Peyer's patch (tissue), 4 donors: ENCODE data around the gene ZNRF1.

ENCODE experiments used
- CTCF ChIP-seq, 6 experiments: fragments of 450-650 bp in 4 of 6; fragments of 200-600 bp in 2 of 6; sonication (generic) in 1 of 6; IDR thresholded peaks; one replicate each; pipeline ENCODE4 v1.5.1; 2017 to 2019; ENCODE audit warnings: antibody characterized with exemption in 6 of 6, mild to moderate bottlenecking in 3 of 6, moderate library complexity in 1 of 6
- POLR2A ChIP-seq, 2 donors: fragments of 450-650 bp; IDR thresholded peaks; one replicate each; pipeline ENCODE4 v1.5.1; 2017; ENCODE audit warnings: antibody characterized with exemption in 2 of 2, mild to moderate bottlenecking in 2 of 2, moderate library complexity in 2 of 2

- TF ChIP-seq CTCF (IDR thresholded peaks at IDR 0.05) (no peak), POLR2A (IDR thresholded peaks at IDR 0.05) (no peak)
Measured at GRCh38 chr16:75011634-75012307, 12.9 kb downstream of the ZNRF1 start.
